HL-60 (cell line): ENCODE results near the gene SLC49A4.

Experiments used
- DNase-seq, 2 experiments: peaks; one replicate each; pipeline ENCODE4 v3.0.0-alpha.2; 2010 to 2020; ENCODE audit warnings: low read depth in 1 of 2, low spot score in 1 of 2
- H3K27ac ChIP-seq: fragments of 250-450 bp; sonication (Bioruptor Pico); replicated peaks from 2 replicates; pipeline ENCODE4 v1.5.1; 2020; ENCODE audit warnings: mild to moderate bottlenecking, moderate library complexity
- H3K27me3 ChIP-seq: fragments of 250-450 bp; sonication (Bioruptor Pico); 2 replicates; pipeline ENCODE4 v1.5.1; 2021; ENCODE audit warnings: mild to moderate bottlenecking, moderate library complexity; ENCODE audit not compliant: insufficient read depth, poor library complexity, severe bottlenecking
- H3K4me3 ChIP-seq: replicated peaks from 2 replicates; pipeline ENCODE4 v1.5.1; 2011; ENCODE audit warnings: mild to moderate bottlenecking, control low read depth, low read length; ENCODE audit not compliant: insufficient read depth
- CTCF ChIP-seq: IDR thresholded peaks from one replicate; pipeline ENCODE4 v1.5.1; 2011; ENCODE audit warnings: low read length, control low read depth, inconsistent platforms; ENCODE audit not compliant: insufficient read depth
- GABPA ChIP-seq: IDR thresholded peaks from 2 replicates; pipeline ENCODE4 v1.6.1; 2012; ENCODE audit warnings: low read depth
- POLR2AphosphoS5 ChIP-seq: IDR thresholded peaks from 2 replicates; pipeline ENCODE4 v1.6.1; 2012; ENCODE audit warnings: low read depth
- REST ChIP-seq: IDR thresholded peaks from 2 replicates; pipeline ENCODE4 v1.6.1; 2012; ENCODE audit warnings: low read depth; ENCODE audit not compliant: insufficient replicate concordance

SLC49A4 gene

GRCh38 chr3:122930063-122930997, 135.5 kb downstream of the SLC49A4 start:
- Histone ChIP-seq H3K4me3 (no peak overlapping the region), H3K27me3 (peaks cover 2% of the 10 kb centered on the region), H3K27ac (no peak overlapping the region)
- TF ChIP-seq CTCF (no peak), POLR2AphosphoS5 (no peak), GABPA (no peak), REST (no peak)
- no peak for DNase-seq
